GM23338 (cell line): ENCODE results near the gene LOXHD1. TPM values are rescaled to one million over a fixed set of nuclear protein-coding genes. Genes with fewer than 3 reads are reported as not detected.

Experiments used
- ATAC-seq: fragments of 200-7000 bp; cut with Tn5 transposase; 3 replicates; pipeline ENCODE4 v1.9.1; 2020
- DNase-seq: peaks from one replicate; pipeline ENCODE4 v3.0.0-alpha.2; 2015; ENCODE audit warnings: low spot score
- H2AFZ ChIP-seq: fragments of 200-600 bp; sonication (generic); 2 replicates; pipeline ENCODE4 v1.8.0; 2016; ENCODE audit warnings: antibody characterized with exemption, mild to moderate bottlenecking, moderate library complexity
- H3F3A ChIP-seq: fragments of 200-600 bp; sonication (generic); replicated peaks from 2 replicates; pipeline ENCODE4 v1.8.0; 2017; ENCODE audit warnings: antibody characterized with exemption, mixed run types, low read depth
- H3K27ac ChIP-seq: fragments of 200-600 bp; sonication (generic); 2 replicates; pipeline ENCODE4 v1.6.1; 2016; ENCODE audit warnings: low read depth
- H3K27me3 ChIP-seq: fragments of 200-600 bp; sonication (generic); 2 replicates; pipeline ENCODE4 v1.8.0; 2016; ENCODE audit warnings: mild to moderate bottlenecking, mixed run types, moderate library complexity; ENCODE audit not compliant: insufficient read depth
- H3K36me3 ChIP-seq: fragments of 200-600 bp; sonication (generic); 2 replicates; pipeline ENCODE4 v1.8.0; 2016; ENCODE audit warnings: mild to moderate bottlenecking; ENCODE audit not compliant: insufficient read depth
- H3K4me1 ChIP-seq: fragments of 200-600 bp; sonication (generic); 2 replicates; pipeline ENCODE4 v1.8.0; 2016; ENCODE audit warnings: mild to moderate bottlenecking, moderate library complexity; ENCODE audit not compliant: insufficient read depth
- H3K4me2 ChIP-seq: fragments of 200-600 bp; sonication (generic); 2 replicates; pipeline ENCODE4 v1.7.1; 2017; ENCODE audit warnings: mixed run types
- H3K4me3 ChIP-seq: fragments of 200-600 bp; sonication (generic); 2 replicates; pipeline ENCODE4 v1.6.1; 2016; ENCODE audit warnings: mixed run types
- H3K79me2 ChIP-seq: fragments of 200-600 bp; sonication (generic); replicated peaks from 2 replicates; pipeline ENCODE4 v1.8.0; 2017; ENCODE audit warnings: mild to moderate bottlenecking; ENCODE audit not compliant: insufficient read depth
- H3K9me2 ChIP-seq: fragments of 200-600 bp; sonication (generic); 2 replicates; pipeline ENCODE4 v1.8.0; 2017; ENCODE audit not compliant: insufficient read depth
- H4K20me1 ChIP-seq: fragments of 200-600 bp; sonication (generic); replicated peaks from 2 replicates; pipeline ENCODE4 v1.8.0; 2017; ENCODE audit warnings: mild to moderate bottlenecking; ENCODE audit not compliant: insufficient read depth
- H3K27ac Mint-ChIP-seq: 2 replicates; pipeline ENCODE4 v1.8.0; 2020; ENCODE audit warnings: inconsistent platforms, mild to moderate bottlenecking, moderate library complexity, mixed read lengths
- H3K27me3 Mint-ChIP-seq: 3 replicates; pipeline ENCODE4 v1.8.0; 2022; ENCODE audit warnings: low read depth, mild to moderate bottlenecking, moderate library complexity, mixed read lengths, inconsistent platforms; ENCODE audit not compliant: insufficient read depth, poor library complexity
- H3K36me3 Mint-ChIP-seq: 3 replicates; pipeline ENCODE4 v1.8.0; 2021; ENCODE audit warnings: low read depth, mild to moderate bottlenecking, inconsistent platforms, moderate library complexity, mixed read lengths
- H3K4me1 Mint-ChIP-seq: 3 replicates; pipeline ENCODE4 v1.8.0; 2020; ENCODE audit warnings: mild to moderate bottlenecking, inconsistent platforms, mixed read lengths
- H3K4me3 Mint-ChIP-seq: 3 replicates; pipeline ENCODE4 v1.8.0; 2021; ENCODE audit warnings: moderate library complexity, mild to moderate bottlenecking, inconsistent platforms, mixed read lengths
- H3K9me3 Mint-ChIP-seq: 3 replicates; pipeline ENCODE4 v1.8.0; 2020; ENCODE audit warnings: moderate library complexity, mild to moderate bottlenecking, inconsistent platforms, mixed read lengths
- CREB1 ChIP-seq: fragments of 250-450 bp; sonication (Bioruptor Pico); IDR thresholded peaks from 2 replicates; pipeline ENCODE4 v1.5.0; 2020; ENCODE audit warnings: low read depth, mild to moderate bottlenecking, moderate library complexity
- CTCF ChIP-seq, 2 experiments: fragments of 200-600 bp in 1 of 2; sonication (generic) in 1 of 2; conservative IDR thresholded peaks; 2 replicates each; pipeline versions ENCODE4 v1.5.1 to v1.6.1; 2016 to 2017; ENCODE audit warnings: antibody characterized with exemption in 2 of 2, low read depth in 2 of 2, mild to moderate bottlenecking in 2 of 2, moderate library complexity in 1 of 2
- EZH2 ChIP-seq: fragments of 200-600 bp; sonication (generic); IDR thresholded peaks from one replicate; pipeline ENCODE4 v1.8.0; 2017; ENCODE audit warnings: antibody characterized with exemption, mild to moderate bottlenecking, low read depth; ENCODE audit not compliant: unreplicated experiment
- JUNB ChIP-seq: IDR thresholded peaks from one replicate; pipeline ENCODE4 v1.6.1; 2016; ENCODE audit warnings: antibody characterized with exemption; ENCODE audit not compliant: unreplicated experiment
- NANOG ChIP-seq: IDR thresholded peaks from 2 replicates; pipeline ENCODE4 v1.6.1; 2016; ENCODE audit warnings: antibody characterized with exemption, borderline replicate concordance
- POLR2AphosphoS5 ChIP-seq: IDR thresholded peaks from 2 replicates; pipeline ENCODE4 v1.6.1; 2016; ENCODE audit warnings: antibody characterized with exemption, low read depth
- STAT1 ChIP-seq: IDR thresholded peaks from one replicate; pipeline ENCODE4 v1.6.1; 2016; ENCODE audit warnings: antibody characterized with exemption; ENCODE audit not compliant: unreplicated experiment
- ZNF114 ChIP-seq: fragments of 250-450 bp; sonication (Bioruptor Pico); IDR thresholded peaks from 2 replicates; pipeline ENCODE4 v1.5.0; 2020; ENCODE audit warnings: mild to moderate bottlenecking, moderate library complexity
- ZNF462 ChIP-seq: fragments of 250-450 bp; sonication (Bioruptor Pico); IDR thresholded peaks from 2 replicates; pipeline ENCODE4 v1.5.0; 2020; ENCODE audit warnings: mild to moderate bottlenecking, moderate library complexity
- polyA plus RNA-seq: library from polyadenylated mRNA; unstranded; fragments of >200 nt; fragmentation: Nextera tagmentation; extraction: Ambion mirVana; gene quantifications from 2 replicates; pipeline ENCODE4 v1.2.1, GENCODE V29; 2016
- total RNA-seq: library from RNA; depleted of rRNA; stranded (reverse); fragments of >200 nt; shearing (Covaris generic); gene quantifications from 2 replicates; pipeline ENCODE4 v1.2.3, GENCODE V29; 2014
- TF ChIP-seq, protein P1 (sequence below): IDR thresholded peaks from one replicate; pipeline ENCODE4 v1.6.1; 2018; ENCODE audit warnings: antibody characterized with exemption; ENCODE audit not compliant: unreplicated experiment

Gene LOXHD1
- total and polyA plus RNA-seq, 2 experiments from 2014 or later = 0.17 TPM; not detected in 1

GRCh38 chr18:46621111-46621766, 35.8 kb downstream of the LOXHD1 start:
- H3K27me3 Mint-ChIP-seq = peaks cover 3% of the 10 kb centered on the region
- peaks cover 6% of the 10 kb centered on the region; the same call in 2 of the 3 replicates for H3K4me1 Mint-ChIP-seq
- Histone ChIP-seq H3K4me2 (no peak overlapping the region), H3K4me3 (no peak overlapping the region), H3K27ac (no peak overlapping the region), H3K79me2 (no peaks in the 10 kb centered on the region), H3K27me3 (no peaks in the 10 kb centered on the region), H3K4me1 (no peaks in the 10 kb centered on the region), H2AFZ (no peak overlapping the region), H4K20me1 (no peaks in the 10 kb centered on the region), H3F3A (no peaks in the 10 kb centered on the region), H3K9me2 (no peaks in the 10 kb centered on the region), H3K36me3 (no peaks in the 10 kb centered on the region)
- H3K36me3 Mint-ChIP-seq = no peaks in the 10 kb centered on the region
- H3K4me3 Mint-ChIP-seq = no peak overlapping the region
- H3K9me3 Mint-ChIP-seq = no peaks in the 10 kb centered on the region
- DNase-seq (no peak), ATAC-seq (no peak)
- H3K27ac Mint-ChIP-seq = no peak overlapping the region
- TF ChIP-seq EZH2 = no peak
- TF ChIP-seq, protein P1, sequence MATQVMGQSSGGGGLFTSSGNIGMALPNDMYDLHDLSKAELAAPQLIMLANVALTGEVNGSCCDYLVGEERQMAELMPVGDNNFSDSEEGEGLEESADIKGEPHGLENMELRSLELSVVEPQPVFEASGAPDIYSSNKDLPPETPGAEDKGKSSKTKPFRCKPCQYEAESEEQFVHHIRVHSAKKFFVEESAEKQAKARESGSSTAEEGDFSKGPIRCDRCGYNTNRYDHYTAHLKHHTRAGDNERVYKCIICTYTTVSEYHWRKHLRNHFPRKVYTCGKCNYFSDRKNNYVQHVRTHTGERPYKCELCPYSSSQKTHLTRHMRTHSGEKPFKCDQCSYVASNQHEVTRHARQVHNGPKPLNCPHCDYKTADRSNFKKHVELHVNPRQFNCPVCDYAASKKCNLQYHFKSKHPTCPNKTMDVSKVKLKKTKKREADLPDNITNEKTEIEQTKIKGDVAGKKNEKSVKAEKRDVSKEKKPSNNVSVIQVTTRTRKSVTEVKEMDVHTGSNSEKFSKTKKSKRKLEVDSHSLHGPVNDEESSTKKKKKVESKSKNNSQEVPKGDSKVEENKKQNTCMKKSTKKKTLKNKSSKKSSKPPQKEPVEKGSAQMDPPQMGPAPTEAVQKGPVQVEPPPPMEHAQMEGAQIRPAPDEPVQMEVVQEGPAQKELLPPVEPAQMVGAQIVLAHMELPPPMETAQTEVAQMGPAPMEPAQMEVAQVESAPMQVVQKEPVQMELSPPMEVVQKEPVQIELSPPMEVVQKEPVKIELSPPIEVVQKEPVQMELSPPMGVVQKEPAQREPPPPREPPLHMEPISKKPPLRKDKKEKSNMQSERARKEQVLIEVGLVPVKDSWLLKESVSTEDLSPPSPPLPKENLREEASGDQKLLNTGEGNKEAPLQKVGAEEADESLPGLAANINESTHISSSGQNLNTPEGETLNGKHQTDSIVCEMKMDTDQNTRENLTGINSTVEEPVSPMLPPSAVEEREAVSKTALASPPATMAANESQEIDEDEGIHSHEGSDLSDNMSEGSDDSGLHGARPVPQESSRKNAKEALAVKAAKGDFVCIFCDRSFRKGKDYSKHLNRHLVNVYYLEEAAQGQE = no peak
- no peak for TF ChIP-seq STAT1
- no peak for TF ChIP-seq CTCF (conservative IDR thresholded peaks at IDR 0.05; ENCODE audit: low read depth in 2 of 2)
- no peak for TF ChIP-seq CREB1 (CRISPR knock-in tag)
- TF ChIP-seq POLR2AphosphoS5 = no peak

- no peak for DNase-seq
- H3K9me3 Mint-ChIP-seq = no peaks in the 10 kb centered on the region
- Histone ChIP-seq H3K79me2 (no peaks in the 10 kb centered on the region), H3F3A (no peaks in the 10 kb centered on the region), H3K4me2 (no peak overlapping the region), H3K36me3 (no peaks in the 10 kb centered on the region), H4K20me1 (no peaks in the 10 kb centered on the region), H3K4me1 (no peaks in the 10 kb centered on the region), H2AFZ (no peak overlapping the region), H3K4me3 (no peak overlapping the region), H3K9me2 (no peaks in the 10 kb centered on the region), H3K27me3 (no peaks in the 10 kb centered on the region), H3K27ac (no peak overlapping the region)
- H3K4me3 Mint-ChIP-seq = no peak overlapping the region
- H3K4me1 Mint-ChIP-seq = peaks cover 6% of the 10 kb centered on the region; the same call in 2 of the 3 replicates
- ATAC-seq = no peak
- no peaks in the 10 kb centered on the region for H3K36me3 Mint-ChIP-seq
- H3K27ac Mint-ChIP-seq = no peak overlapping the region
- H3K27me3 Mint-ChIP-seq = no peaks in the 10 kb centered on the region
- TF ChIP-seq NANOG = no peak
- TF ChIP-seq ZNF462 (CRISPR knock-in tag) = no peak
- TF ChIP-seq JUNB = no peak
- no peak for TF ChIP-seq ZNF114
Measured at GRCh38 chr18:46619559-46619958, 37.5 kb downstream of the LOXHD1 start.
